GM12892 (cell line): Measurements from ENCODE around the gene TRMT11.
"Not testable (repeated sequence)": the region's sequence is repeated elsewhere in the genome, so short reads cannot be mapped to it uniquely, and the experiment has no call there.

Source experiments
- DNase-seq: peaks from one replicate; pipeline ENCODE4 v3.0.0; 2011; ENCODE audit not compliant: insufficient read length
- FAIRE-seq: peaks from 2 replicates; lab custom pipeline; 2011; peaks lifted over from hg19 to GRCh38; lab: Jason Lieb, UNC
- POLR2A ChIP-seq: IDR thresholded peaks from 2 replicates; pipeline ENCODE4 v1.6.1; 2011; ENCODE audit warnings: low read depth, low read length, control low read depth
- POLR2AphosphoS5 ChIP-seq: IDR thresholded peaks from 2 replicates; pipeline ENCODE4 v1.6.1; 2011; ENCODE audit warnings: low read depth, low read length, control low read depth
- TAF1 ChIP-seq: IDR thresholded peaks from 2 replicates; pipeline ENCODE4 v1.6.1; 2011; ENCODE audit warnings: low read depth, mild to moderate bottlenecking, control low read depth, low read length, borderline replicate concordance

TRMT11 gene

DNA sequence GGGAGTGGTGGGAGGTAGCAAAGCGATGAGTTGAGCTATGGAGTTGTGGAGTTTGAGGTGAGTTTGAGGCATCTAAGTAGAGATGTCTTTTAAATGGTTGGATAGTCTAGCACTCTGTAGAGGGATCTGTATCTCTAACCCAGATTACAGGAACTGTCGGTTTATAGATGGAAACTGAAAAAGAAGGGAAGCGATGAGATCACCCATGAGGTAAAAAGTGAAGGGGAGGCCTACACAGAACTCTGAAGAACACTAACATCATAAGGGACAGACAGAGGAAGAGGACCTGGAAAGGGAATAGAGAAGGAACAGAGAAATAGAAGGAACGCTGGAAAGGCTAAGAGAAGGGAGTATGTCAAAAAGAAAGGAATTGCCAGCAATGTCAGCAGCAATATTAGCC, 27.3 kb upstream of the TRMT11 start:
- DNase-seq (no peak), FAIRE-seq (no peak)
- TF ChIP-seq POLR2A (no peak), TAF1 (no peak), POLR2AphosphoS5 (no peak)

DNA sequence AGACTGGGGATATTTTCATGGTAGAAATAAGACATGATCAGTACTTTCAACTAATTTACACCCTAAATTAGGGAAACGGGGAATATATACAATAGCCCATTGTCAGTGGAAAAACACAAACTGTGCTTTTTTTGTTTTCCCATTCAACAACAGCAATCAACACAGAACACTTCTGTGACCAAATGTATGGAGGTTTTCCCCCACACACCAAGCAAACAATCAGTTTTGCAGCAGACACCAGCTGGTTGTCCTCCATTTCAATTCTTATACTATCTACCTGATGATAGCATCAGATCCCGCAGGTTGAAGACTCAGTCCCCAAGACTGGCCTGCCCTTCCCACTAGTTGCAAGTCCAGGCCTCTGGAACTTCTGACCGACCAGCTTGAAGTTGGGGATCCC, 25.2 kb upstream of the TRMT11 start:
- FAIRE-seq (no peak), DNase-seq (no peak)
- TF ChIP-seq POLR2A (no peak), TAF1 (no peak), POLR2AphosphoS5 (no peak)

DNA sequence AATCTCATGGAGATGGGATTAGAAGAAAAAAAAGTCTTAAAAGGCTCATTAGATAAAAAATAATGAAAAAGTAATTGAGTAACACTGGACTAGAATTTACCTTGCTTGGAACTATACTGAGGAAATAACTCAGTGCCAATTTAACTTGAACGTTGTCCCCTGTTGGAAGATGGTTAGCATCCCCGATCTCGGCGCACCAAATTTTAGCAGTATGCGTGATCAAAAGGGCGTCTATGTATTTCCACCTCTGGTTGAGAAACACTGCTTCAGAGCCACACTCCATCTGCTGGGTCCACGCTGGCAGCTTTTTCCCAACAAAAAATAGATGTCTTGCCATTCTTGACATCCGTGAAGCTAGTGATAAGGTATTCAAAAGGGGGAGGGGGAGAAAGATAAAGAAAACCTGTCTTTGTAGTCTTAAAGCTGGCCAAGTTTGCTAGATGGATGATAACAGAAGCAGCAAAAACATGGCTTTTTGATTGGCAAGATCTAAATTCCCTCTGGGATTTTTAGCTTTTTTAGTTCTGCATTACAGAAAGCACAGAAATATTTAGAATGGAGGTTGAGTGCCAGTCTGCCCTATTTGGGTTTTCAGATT, 23.3 kb upstream of the TRMT11 start:
- TF ChIP-seq TAF1 = no peak
- TF ChIP-seq POLR2AphosphoS5 = no peak
- no peak for TF ChIP-seq POLR2A
- no peak for FAIRE-seq
- DNase-seq = no peak

DNA sequence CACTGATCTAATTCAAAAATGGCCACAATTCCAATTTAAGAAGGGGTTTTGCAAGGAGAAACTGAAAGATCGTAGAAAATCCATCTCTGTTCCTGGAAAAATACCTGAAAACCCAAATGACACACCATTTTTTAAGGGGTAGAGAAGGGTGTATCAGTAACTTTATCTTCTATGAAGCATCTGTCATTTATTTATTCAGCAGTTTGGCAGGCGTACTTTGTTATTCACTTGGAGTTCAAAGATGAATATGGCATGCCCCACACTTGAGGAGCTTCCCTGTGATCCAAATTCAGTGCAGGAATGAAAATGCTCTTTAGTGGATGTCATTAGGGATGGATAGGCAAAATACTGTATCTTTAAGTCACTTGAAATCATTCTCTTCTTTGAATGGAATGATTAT, 22.5 kb upstream of the TRMT11 start:
- TF ChIP-seq POLR2AphosphoS5 = no peak
- TF ChIP-seq TAF1 = no peak
- TF ChIP-seq POLR2A = no peak
- no peak for DNase-seq

DNA sequence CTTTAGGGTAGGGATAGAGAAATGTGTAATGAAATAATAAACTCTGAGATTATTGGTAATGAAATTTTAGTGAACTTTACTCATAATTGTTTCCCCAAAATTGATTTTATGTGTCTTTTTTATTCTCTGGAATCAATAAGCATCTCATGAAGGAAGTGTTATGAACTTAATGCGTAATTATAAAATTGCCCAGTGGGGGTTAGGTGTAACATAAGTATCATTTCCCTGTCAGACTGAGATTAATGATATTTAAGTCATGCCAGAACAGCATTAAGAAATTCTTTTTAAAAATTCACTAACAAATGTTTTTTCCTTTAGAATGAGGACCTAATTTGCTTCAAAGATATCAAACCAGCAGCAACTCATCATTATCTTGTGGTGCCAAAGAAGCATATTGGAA, 19.8 kb upstream of the TRMT11 start:
- FAIRE-seq (no peak), DNase-seq (no peak)
- no peak for TF ChIP-seq POLR2A
- TF ChIP-seq POLR2AphosphoS5 = no peak
- no peak for TF ChIP-seq TAF1

More for the DNA sequence above, 22.5 kb upstream of the TRMT11 start:
- FAIRE-seq = no peak

DNA sequence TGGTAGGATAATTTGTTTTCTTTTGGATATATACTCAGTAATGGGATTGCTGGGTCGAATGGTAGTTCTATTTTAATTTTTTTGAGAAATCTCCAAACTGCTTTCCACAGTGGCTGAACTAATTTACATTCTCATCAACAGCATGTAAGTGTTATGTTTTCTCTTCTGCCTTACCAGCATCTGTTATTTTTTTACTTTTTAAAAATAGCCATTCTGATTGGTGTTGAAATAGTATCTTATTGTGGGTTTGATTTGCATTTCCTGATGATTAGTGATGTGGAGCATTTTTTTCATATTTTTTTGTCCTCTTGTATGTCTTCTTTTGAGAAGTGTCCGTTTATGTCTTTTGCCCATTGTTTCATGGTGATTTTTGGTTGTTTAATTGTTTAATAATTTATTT, 17.8 kb upstream of the TRMT11 start:
- DNase-seq = no peak
- no peak for FAIRE-seq
- TF ChIP-seq POLR2AphosphoS5 (no peak), POLR2A (no peak), TAF1 (no peak)

DNA sequence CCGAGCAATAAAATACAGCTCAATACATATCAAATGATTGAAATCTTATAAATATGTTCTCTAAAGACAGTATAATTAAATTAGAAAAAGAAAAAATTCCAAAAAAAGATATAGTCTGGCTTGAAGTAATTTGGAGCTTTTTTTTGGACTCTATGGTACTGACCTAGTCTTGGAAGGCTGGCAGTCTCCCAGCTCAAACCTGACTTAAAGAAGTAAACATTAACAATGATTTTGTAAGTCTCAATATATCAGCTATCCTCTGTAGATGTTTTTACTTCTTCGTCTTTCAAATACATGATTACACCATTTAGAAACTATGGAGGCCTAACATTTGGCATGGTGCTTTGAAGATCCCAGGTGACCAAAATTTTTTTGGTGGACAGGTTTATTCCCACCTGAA, 15.6 kb upstream of the TRMT11 start:
- FAIRE-seq (no peak), DNase-seq (no peak)
- TF ChIP-seq TAF1 (no peak), POLR2AphosphoS5 (no peak), POLR2A (no peak)

DNA sequence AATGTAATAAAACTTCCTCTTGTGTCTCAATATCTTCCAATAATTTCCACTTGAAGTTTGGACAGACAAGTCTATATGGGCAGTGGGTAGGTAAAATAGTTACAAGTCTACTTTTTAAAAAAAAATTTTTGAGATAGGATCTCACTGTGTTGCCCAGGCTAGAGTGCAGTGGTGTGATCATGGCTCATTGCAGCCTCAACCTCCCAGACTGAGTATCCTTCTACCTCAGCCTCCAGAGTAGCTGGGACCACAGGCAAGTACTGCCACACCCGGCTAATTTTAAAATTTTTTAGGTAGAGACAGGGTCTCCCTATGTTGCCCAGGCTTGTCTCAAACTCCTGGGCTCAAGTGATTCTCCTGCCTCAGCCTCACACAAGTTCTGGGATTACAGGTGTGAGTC, 13.9 kb upstream of the TRMT11 start:
- not testable (repeated sequence) for FAIRE-seq, DNase-seq

DNA sequence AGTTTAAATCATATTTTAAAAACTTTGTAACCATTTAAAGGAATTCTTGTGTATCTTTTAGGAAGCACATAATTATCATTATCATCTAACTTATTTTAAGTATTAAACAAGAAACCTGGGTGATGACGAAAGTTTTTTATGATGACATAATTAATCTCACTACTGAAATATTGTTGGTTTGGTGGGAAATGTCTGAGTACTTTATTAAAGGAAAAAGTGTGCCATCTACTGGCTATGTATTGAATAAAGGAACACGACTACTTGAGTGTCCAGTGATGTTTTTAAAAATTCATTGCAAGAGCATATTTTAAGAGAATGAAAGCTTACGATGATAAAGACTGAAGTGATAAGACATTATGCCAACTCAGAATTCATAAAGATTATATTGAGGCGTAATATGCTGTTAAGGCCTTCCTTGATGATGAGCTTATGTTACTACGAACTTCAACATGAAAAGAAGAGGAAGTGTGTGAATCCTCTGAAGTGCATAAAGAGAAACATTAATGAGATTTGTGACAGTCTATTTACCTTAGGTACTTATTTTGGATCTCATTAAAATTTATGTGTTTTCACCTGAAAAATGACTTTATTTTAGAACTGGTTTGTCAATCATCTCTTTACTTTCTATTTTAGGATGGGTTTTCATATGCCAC, 12.0 kb upstream of the TRMT11 start:
- FAIRE-seq (peak; percentile 48), DNase-seq (no peak)
- no peak for TF ChIP-seq POLR2A
- no peak for TF ChIP-seq POLR2AphosphoS5
- no peak for TF ChIP-seq TAF1

DNA sequence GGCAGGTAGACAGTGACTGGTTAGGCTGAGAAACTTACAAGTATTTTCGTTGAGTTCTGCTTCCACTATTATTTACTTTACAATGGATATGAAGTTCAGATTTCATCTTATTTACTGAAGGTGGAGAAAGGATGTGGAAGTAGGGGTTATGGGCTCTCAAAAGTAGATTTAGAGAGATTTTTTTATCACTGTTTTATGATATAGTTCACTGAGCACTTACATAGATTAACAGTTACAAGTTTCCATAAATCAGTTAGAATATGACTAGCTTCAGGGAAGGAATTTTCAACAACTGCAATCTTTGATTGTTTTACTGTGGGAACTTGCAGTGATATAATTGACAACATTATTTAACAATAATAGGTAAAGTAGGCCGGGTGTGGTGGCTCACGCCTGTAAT, 7.2 kb upstream of the TRMT11 start:
- FAIRE-seq (no peak), DNase-seq (no peak)
- TF ChIP-seq TAF1 (no peak), POLR2A (no peak), POLR2AphosphoS5 (no peak)

DNA sequence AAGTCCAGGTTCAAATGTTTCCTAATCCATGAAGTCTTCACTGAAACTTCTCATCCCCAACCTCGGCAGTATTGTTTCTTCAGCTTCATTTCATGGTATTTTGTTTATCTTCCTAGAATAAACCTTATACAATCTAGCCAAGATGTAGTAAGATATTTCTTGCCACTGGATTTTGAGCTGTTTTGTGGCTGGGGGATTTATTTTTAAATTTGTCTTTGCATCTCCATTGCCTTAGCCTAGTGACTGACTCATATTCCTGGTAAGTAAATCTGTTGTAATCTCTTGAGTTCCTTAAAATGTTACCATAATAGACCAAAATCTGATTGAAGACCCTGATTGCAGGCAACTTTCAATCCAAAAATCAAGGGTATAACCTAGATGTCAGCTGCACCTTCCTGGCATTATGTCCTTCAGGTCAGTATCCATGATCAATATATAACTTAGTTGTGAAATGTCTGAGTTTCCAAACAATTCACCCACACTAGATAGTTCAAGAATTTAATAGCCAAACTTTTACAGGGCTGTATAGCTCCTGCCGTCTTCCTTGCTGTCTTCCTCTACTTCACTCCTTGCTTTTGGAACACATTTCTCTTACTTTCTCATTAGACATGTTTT, 4.7 kb upstream of the TRMT11 start:
- no peak for TF ChIP-seq TAF1
- TF ChIP-seq POLR2AphosphoS5 = no peak
- no peak for TF ChIP-seq POLR2A
- FAIRE-seq (no peak), DNase-seq (no peak)
